ENCODE data around the gene MAPK1.
"Not testable (repeated sequence)": the region's sequence is repeated elsewhere in the genome, so short reads cannot be mapped to it uniquely, and the experiment has no call there.

The MAPK1 gene

GRCh38 chr22:21807544-21808529 lies 59.6 kb downstream of the MAPK1 start:
- no peak for DNase-seq (ENCODE audit: low spot score)
- no peak overlapping the region for H3K27ac ChIP-seq
- ChIA-PET CTCF (no interaction called here), POLR2A (ENCODE audit: low non-redundant PET) (no interaction called here)
- TF ChIP-seq, protein P1, sequence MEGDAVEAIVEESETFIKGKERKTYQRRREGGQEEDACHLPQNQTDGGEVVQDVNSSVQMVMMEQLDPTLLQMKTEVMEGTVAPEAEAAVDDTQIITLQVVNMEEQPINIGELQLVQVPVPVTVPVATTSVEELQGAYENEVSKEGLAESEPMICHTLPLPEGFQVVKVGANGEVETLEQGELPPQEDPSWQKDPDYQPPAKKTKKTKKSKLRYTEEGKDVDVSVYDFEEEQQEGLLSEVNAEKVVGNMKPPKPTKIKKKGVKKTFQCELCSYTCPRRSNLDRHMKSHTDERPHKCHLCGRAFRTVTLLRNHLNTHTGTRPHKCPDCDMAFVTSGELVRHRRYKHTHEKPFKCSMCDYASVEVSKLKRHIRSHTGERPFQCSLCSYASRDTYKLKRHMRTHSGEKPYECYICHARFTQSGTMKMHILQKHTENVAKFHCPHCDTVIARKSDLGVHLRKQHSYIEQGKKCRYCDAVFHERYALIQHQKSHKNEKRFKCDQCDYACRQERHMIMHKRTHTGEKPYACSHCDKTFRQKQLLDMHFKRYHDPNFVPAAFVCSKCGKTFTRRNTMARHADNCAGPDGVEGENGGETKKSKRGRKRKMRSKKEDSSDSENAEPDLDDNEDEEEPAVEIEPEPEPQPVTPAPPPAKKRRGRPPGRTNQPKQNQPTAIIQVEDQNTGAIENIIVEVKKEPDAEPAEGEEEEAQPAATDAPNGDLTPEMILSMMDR (conservative IDR thresholded peaks at IDR 0.05; ENCODE audit: low read depth), result no peak

DNA sequence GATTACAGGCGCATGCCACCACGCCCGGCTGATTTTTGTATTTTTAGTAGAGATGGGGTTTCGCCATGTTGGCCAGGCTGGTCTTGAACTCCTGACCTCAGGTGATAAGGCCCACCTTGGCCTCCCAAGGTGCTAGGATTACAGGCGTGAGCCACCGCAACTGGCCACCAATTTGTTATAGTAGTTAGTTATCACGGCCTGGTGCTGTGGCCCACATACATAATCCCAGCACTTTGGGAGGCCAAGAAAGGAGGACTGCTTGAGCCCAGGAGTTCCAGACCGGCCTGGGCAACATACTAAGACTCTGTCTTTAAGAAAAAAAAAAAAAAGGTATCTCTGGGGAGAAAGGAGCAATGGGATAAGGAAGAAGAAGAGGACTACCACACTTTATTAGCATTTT lies 62.1 kb downstream of the MAPK1 start:
- DNase-seq (ENCODE audit: low spot score); POLR2A ChIA-PET (ENCODE audit: low non-redundant PET); CTCF ChIA-PET; H3K27ac ChIP-seq: not testable (repeated sequence)

- H3K27ac ChIP-seq, result no peak overlapping the region
- DNase-seq (ENCODE audit: low spot score), result no peak
- ChIA-PET POLR2A (ENCODE audit: low non-redundant PET) (no interaction called here), CTCF (interaction anchor here (0.6 kb wide), 1 partner anchor 50 kb away, joined by 3 read pairs; no protein-coding TSS in a partner anchor)
- TF ChIP-seq, protein P1 (conservative IDR thresholded peaks at IDR 0.05; ENCODE audit: low read depth), result no peak
Measured at GRCh38 chr22:21803811-21804249, 63.6 kb downstream of the MAPK1 start.

GRCh38 chr22:21802673-21803072 lies 64.8 kb downstream of the MAPK1 start:
- no peak overlapping the region for H3K27ac ChIP-seq
- TF ChIP-seq, protein P1 (conservative IDR thresholded peaks at IDR 0.05; ENCODE audit: low read depth), result no peak
- POLR2A ChIA-PET (ENCODE audit: low non-redundant PET), result no interaction called here
- CTCF ChIA-PET, result no interaction called here
- no peak for DNase-seq (ENCODE audit: low spot score)

DNA sequence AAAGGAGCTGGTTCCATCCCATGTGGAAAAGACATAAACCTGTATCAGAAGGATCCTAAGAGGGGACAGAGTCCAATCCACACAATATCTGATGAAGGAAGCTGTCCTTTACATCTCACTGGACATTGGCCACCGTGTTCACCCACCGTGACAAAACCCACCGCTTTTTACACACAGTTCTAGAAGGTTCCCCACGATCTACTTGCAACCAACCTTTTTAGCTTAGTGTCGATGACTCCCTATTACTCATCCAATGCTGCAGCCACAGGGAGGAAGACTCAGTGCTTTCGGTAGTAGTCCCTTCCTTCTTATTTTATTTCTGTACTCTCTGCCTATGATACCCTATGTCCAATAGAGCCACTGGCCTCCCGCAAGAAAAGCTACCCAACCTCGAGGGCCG lies 65.4 kb downstream of the MAPK1 start:
- no peak overlapping the region for H3K27ac ChIP-seq
- ChIA-PET CTCF (interaction anchor here (0.6 kb wide), 1 partner anchor 17 kb away, joined by 3 read pairs; no protein-coding TSS in a partner anchor), POLR2A (ENCODE audit: low non-redundant PET) (no interaction called here)
- no peak for DNase-seq (ENCODE audit: low spot score)
- TF ChIP-seq, protein P1 (conservative IDR thresholded peaks at IDR 0.05; ENCODE audit: low read depth), result no peak

- POLR2A ChIA-PET (ENCODE audit: low non-redundant PET); CTCF ChIA-PET; DNase-seq (ENCODE audit: low spot score); H3K27ac ChIP-seq: not testable (repeated sequence)
Measured at GRCh38 chr22:21801304-21801644, 66.2 kb downstream of the MAPK1 start.

DNA sequence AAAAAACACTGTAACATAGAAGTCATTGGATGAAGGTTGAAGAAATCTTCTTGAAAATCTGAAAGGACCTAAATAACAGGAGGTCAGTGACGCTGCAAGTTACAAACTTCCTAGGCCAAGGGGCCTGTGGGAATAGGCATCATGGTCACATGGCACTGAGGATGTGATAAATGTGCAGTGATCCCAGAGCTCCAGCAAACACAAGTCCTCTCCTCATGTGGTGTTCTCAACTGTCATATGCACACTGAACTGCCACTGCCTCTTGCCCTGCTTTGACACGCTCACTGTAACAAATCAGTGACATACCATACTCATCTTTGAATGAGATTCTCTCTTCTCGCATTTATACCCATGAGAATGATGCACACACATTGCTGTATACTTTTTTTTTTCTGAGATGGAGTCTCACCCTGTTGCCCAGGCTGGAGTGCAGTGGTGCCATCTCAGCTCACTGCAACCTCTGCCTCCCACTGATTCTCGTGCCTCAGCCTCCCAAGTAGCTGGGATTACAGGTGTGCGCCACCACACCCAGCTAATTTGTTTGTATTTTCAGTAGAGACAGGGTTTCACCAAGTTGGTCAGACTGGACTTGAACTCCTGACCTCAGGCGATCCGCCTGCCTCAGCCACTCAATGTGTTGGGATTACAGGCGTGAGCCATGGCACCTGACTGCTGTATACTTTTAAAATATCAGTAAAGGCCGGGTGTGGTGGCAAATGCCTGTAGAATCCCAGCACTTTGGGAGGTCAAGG lies 66.7 kb downstream of the MAPK1 start:
- TF ChIP-seq, protein P1 (conservative IDR thresholded peaks at IDR 0.05; ENCODE audit: low read depth), result no peak
- CTCF ChIA-PET, result no interaction called here
- POLR2A ChIA-PET (ENCODE audit: low non-redundant PET), result no interaction called here
- DNase-seq (ENCODE audit: low spot score), result no peak
- H3K27ac ChIP-seq, result no peak overlapping the region

Measured in RWPE1 (cell line).